GM12873 (cell line): ENCODE measurements around the gene SFXN1.

Experiments used
- CTCF ChIP-seq: IDR thresholded peaks from 2 replicates; pipeline ENCODE4 v1.5.1; 2012; ENCODE audit warnings: low read depth, mild to moderate bottlenecking, moderate library complexity, low read length, control low read depth; ENCODE audit not compliant: insufficient read depth; ENCODE audit errors: missing control alignments

Gene SFXN1

GRCh38 chr5:175520873-175521272 is 42.5 kb downstream of the SFXN1 start:
- no peak for TF ChIP-seq CTCF

DNA sequence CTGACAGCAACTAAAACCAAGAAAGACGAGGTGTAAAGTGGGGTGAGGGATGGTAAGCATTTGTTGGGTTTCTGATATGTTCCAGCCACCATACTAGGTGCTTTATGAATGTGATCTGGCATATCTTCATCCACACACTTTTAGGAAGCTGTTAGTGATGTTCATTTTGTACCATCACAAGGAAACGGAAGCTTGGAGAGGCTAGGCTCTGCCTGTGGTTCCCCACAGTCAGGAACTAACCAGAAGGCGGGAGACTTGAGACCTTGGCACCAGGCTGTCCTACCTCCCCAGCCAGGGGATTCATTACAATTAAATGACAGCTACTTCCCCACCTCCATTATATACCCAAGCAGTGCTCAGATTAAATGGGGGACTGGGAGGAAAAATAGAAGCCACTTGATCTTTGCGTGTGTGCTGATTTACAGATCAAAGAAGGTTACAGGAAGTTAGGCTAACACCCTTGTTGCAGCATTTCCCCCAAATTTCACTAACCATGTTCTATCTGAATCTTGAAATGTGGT is 43.0 kb downstream of the SFXN1 start:
- no peak for TF ChIP-seq CTCF

DNA sequence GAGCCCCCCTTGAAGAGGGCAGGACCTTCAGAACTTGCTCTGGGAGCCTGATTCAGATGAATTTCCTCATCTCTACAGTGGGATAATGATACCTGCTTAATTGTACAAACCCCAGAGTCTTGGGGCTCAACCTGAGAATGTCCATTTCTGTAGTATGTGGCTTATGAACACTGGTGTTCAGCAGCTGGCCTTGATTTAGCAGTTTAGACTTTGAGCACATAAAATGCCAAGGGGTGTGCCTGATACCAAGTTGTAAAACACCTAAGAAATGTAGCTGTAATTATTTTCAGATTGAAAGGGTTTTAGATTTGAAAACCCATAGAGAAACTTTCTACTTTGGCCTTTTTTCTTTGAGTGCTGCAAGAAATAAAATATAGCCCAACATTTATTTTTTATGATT is 44.9 kb downstream of the SFXN1 start:
- no peak for TF ChIP-seq CTCF

GRCh38 chr5:175524211-175524610 is 45.9 kb downstream of the SFXN1 start:
- no peak for TF ChIP-seq CTCF

GRCh38 chr5:175526691-175527090 is 48.3 kb downstream of the SFXN1 start:
- no peak for TF ChIP-seq CTCF

DNA sequence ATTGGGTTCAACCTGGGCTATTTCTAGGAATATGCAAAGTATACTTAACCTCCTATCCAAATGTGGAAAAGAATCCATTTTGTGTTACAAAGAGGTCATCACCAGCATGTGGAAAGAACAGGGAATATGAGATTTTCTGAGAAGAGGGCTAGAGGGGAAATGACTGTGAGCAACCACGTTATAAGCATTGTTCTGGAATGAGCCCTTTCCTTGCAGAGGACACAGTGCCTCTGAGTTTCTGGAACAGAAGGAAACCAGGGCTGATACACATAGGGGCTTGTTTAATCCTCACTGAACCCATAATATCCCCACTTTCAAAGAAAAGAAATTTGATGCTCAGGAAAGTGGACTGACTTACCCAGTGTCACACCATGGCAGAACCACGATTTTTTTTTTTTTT is 53.0 kb downstream of the SFXN1 start:
- TF ChIP-seq CTCF = no peak

DNA sequence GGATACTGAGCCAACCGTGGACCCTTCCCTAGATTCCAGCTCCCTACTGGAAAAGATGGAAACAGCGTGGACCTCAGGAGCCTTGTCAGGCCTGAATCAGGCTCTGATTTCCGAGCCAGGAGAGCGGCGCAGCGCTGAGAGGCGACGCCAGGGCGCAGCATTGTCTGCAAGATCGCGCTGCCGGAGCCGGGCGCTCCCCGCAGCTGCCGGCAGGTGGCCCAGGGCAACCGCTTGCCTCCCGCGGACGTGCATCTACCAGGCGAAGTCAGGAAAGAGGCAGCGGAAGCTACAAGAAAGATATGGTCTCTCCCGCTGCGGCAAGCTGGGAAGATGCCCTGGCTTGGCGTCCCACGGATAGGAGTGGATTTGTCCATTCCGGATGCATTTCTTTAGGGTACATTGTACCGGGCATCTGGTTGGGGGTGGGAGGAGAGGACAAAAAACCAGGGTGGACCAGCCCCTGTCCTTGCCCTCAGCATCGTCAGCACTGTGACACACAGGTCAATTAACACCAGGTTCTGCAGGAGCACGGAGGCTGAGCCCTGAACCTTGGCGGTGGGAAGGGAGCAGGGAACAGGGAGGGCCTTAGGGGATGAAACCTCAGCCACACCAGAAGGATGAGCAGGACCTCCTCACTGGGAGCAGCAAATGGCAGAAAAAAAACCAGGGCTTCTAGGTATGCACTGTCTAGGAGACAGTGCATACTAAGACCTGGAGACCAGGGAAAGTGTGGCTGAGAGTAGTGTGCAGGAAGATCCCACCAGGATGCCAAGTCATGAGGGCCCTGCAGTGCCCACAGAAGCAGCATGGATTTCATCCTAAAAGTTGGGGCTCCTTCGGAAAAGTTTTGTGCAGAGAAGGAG is 55.9 kb downstream of the SFXN1 start:
- peak; percentile 100 for TF ChIP-seq CTCF
